ENCODE data around the gene PSMD4.

PSMD4 gene

DNA sequence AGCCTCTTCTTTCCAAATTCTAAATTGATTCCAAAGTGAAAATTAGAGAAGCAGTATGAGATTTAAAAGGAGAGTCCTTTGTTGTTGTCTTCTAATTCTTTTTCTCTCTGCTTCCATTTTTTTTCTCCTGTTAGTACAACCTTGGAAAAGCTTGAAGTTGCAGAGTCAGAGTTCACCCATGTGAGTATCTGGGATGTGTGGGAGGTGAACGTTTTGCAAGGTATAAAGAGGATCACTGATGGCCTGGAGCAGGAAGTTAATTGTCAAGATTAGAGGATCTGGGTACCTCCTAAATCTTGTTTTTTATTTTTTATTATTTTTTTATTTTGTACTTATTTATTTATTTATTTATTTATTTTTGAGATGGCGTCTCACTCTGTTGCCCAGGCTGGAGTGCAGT lies 7.7 kb upstream of the PSMD4 start:
- TF ChIP-seq, protein P1, sequence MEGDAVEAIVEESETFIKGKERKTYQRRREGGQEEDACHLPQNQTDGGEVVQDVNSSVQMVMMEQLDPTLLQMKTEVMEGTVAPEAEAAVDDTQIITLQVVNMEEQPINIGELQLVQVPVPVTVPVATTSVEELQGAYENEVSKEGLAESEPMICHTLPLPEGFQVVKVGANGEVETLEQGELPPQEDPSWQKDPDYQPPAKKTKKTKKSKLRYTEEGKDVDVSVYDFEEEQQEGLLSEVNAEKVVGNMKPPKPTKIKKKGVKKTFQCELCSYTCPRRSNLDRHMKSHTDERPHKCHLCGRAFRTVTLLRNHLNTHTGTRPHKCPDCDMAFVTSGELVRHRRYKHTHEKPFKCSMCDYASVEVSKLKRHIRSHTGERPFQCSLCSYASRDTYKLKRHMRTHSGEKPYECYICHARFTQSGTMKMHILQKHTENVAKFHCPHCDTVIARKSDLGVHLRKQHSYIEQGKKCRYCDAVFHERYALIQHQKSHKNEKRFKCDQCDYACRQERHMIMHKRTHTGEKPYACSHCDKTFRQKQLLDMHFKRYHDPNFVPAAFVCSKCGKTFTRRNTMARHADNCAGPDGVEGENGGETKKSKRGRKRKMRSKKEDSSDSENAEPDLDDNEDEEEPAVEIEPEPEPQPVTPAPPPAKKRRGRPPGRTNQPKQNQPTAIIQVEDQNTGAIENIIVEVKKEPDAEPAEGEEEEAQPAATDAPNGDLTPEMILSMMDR (IDR thresholded peaks at IDR 0.05), result no peak
- peak overlapping the region; percentile 15 for H3K27ac Mint-ChIP-seq
- no peak overlapping the region for H3K4me3 Mint-ChIP-seq
- no peaks in the 10 kb centered on the region for H3K9me3 Mint-ChIP-seq
- peaks cover 84% of the 10 kb centered on the region for H3K36me3 Mint-ChIP-seq (ENCODE audit: low read depth)
- DNase-seq, result no peak
- H3K27me3 Mint-ChIP-seq (ENCODE audit: low read depth, poor library complexity), result no peaks in the 10 kb centered on the region
- H3K4me1 Mint-ChIP-seq, result no peaks in the 10 kb centered on the region

DNA sequence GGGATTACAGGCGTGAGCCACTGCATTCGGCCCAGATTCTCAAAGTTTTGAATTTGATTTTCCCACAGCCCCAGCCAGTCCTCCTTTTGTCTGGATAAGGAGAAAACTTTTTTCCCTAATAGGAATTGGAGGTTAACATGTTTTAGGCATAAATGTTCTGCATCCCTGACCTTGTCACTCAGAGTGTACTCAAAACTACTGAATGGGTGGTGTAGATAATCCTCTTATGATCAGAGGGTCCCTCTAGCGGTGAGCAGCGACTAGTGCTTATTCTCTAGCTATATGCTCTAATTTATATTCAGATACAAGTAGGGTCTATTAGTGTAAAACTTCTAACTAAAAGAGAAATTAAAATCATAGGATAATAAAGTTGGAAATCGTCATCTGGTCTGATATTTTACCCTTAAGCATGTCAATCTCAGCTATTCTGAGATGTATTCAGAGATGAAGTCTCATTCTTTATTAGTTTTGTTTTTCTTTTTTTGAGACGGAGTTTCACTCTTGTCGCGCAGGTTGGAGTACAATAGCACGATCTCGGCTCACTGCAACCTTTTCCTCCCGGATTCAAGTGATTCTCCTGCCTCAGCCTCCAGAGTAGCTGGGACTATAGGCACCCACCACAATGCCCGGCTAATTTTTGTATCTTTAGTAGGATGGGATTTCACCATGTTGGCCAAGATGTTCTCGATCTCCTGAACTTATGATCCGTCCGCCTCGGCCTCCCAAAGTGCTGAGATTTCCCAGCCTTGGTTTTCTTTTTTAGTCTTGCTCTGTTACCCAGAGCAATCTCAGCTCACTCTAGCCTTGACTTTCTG lies 2.7 kb upstream of the PSMD4 start:
- peak; percentile 47 for DNase-seq
- Mint-ChIP-seq H3K9me3 (peaks cover 4% of the 10 kb centered on the region), H3K4me1 (peaks cover 12% of the 10 kb centered on the region), H3K36me3 (ENCODE audit: low read depth) (peaks cover 42% of the 10 kb centered on the region), H3K4me3 (no peak overlapping the region), H3K27ac (peak overlapping the region; percentile 11), H3K27me3 (ENCODE audit: low read depth, poor library complexity) (peaks cover 3% of the 10 kb centered on the region)
- TF ChIP-seq, protein P1 (IDR thresholded peaks at IDR 0.05), result peak; percentile 88

DNA sequence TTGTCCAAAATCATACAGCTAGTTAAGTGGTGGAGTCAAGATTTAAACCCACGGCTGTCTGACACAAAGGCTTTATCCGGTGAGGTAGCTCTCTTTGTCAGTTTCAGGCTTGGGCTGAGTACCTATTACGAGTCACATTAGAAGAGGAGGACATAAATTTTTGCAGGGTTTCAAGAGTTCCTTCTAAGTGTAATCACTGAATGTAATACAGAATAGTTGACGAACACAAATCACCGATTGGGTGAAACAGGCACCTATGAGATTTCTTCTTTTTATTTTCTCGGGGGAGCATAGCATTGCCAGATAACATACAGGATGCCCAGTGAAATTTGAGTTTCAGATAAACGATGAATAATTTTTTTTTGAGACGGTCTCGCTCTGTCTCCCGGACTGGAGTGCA lies 847 bp downstream of the PSMD4 start:
- H3K36me3 Mint-ChIP-seq (ENCODE audit: low read depth), result peaks cover 17% of the 10 kb centered on the region

DNA sequence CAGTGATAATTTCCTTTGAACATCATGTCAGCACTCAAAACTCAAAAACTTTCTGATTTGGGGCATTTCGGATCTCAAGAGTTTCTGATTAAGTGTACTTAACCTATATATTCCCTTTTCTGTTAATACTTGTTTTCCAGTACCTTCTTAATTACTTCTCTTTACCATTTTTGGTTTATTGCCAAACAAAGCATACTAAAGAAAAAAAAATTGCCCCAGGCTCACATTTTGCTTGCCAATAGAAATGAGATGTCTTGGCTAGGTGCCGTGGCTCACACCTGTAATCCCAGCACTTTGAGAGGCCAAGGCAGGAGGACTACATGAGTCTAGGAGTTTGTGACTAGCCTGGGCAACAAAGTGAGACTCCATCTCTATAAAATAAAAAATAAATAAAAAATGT lies 4.8 kb downstream of the PSMD4 start:
- no peak for DNase-seq
- peaks cover 28% of the 10 kb centered on the region for H3K36me3 Mint-ChIP-seq (ENCODE audit: low read depth)
- H3K9me3 Mint-ChIP-seq, result peaks cover 3% of the 10 kb centered on the region
- H3K4me3 Mint-ChIP-seq, result no peak overlapping the region
- peaks cover 17% of the 10 kb centered on the region for H3K4me1 Mint-ChIP-seq
- H3K27ac Mint-ChIP-seq, result no peak overlapping the region
- H3K27me3 Mint-ChIP-seq (ENCODE audit: low read depth, poor library complexity), result peaks cover 3% of the 10 kb centered on the region
- TF ChIP-seq, protein P1 (IDR thresholded peaks at IDR 0.05), result no peak

More for the DNA sequence above, 847 bp downstream of the PSMD4 start:
- Mint-ChIP-seq H3K4me1 (peaks cover 17% of the 10 kb centered on the region), H3K27me3 (ENCODE audit: low read depth, poor library complexity) (peaks cover 3% of the 10 kb centered on the region), H3K4me3 (peak overlapping the region; percentile 90), H3K9me3 (peaks cover 4% of the 10 kb centered on the region), H3K27ac (peak overlapping the region; percentile 66)
- TF ChIP-seq, protein P1 (IDR thresholded peaks at IDR 0.05), result no peak
- DNase-seq, result no peak

DNA sequence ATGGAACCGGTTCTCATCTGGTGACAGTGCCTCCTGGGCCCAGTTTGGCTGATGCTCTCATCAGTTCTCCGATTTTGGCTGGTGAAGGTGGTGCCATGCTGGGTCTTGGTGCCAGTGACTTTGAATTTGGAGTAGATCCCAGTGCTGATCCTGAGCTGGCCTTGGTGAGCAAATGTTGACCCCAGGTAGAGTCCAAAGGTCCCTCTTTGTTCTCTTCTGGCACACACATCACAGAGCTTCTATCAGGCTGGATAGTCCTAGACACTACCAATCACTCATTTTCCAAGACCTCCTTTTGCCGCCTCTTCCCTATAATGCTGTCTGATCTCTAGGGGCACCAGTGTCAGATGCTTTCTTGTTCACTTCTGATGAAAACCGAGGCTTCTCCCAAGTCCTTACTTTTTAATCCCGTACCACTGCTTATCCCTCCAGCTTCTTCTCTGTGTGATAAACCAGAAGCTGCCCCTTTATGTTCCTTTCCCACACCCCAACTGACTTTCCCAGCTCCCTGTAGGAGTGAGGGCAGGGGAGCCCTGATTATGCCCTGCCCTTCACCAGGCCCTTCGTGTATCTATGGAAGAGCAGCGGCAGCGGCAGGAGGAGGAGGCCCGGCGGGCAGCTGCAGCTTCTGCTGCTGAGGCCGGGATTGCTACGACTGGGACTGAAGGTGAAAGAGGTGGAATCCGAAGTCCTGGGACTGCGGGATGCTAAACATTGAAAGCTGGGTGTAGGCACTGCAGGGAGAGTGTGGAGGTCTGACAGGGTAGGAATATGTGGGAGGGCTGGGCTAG lies 11.1 kb downstream of the PSMD4 start:
- TF ChIP-seq, protein P1 (IDR thresholded peaks at IDR 0.05), result no peak
- peak overlapping the region; percentile 32 for H3K27ac Mint-ChIP-seq
- H3K36me3 Mint-ChIP-seq (ENCODE audit: low read depth), result peaks cover 64% of the 10 kb centered on the region
- H3K27me3 Mint-ChIP-seq (ENCODE audit: low read depth, poor library complexity), result peaks cover 3% of the 10 kb centered on the region
- no peak overlapping the region for H3K4me3 Mint-ChIP-seq
- H3K4me1 Mint-ChIP-seq, result no peaks in the 10 kb centered on the region
- DNase-seq, result no peak
- no peaks in the 10 kb centered on the region for H3K9me3 Mint-ChIP-seq
